SIG-M5 (cell line): ENCODE measurements around the gene MBNL3.
"Not testable (repeated sequence)": the region's sequence is repeated elsewhere in the genome, so short reads cannot be mapped to it uniquely, and the experiment has no call there.

Experiments
- DNase-seq: peaks from one replicate; lab custom pipeline; 2025; lab: John Stamatoyannopoulos, UW

Gene MBNL3

GRCh38 chrX:132474544-132475248 is 14.1 kb downstream of the MBNL3 start:
- no peak for DNase-seq

DNA sequence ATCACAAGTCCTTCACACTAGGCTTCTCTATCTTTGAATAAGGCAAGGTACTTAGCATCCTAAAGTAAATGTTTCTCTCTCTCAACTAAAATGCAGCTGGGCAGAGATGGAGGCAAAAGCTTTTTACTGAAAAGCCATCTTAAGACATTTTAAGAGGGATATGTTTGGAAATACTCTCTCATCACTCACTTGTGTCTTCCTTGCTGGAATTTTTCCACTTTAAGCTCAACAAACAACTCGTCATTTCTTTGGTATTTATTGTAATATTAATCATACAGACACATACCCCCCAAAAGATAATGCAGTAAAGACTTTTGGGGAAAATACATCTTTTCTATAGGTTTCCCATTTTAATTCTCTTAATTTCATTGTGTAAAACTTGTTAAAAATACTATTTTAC is 16.4 kb downstream of the MBNL3 start:
- no peak for DNase-seq

DNA sequence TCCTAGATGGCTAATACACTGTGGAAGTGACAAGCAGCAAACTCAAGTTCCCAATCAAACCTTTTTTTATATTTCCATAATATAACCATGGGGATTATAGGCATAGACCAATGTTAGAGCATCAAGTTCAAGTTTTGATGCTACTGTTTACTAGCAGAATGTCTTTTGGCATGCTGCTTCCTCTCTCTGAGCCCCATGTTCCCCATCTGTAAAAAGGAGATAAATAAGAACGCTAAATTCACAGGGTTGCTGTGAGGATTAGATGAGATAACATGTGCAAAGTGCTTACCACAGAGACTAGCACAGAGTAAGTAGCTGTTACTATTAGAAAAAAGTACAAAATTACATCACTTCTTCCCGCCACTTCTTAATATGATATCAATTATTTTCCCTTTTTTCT is 18.0 kb downstream of the MBNL3 start:
- no peak for DNase-seq

DNA sequence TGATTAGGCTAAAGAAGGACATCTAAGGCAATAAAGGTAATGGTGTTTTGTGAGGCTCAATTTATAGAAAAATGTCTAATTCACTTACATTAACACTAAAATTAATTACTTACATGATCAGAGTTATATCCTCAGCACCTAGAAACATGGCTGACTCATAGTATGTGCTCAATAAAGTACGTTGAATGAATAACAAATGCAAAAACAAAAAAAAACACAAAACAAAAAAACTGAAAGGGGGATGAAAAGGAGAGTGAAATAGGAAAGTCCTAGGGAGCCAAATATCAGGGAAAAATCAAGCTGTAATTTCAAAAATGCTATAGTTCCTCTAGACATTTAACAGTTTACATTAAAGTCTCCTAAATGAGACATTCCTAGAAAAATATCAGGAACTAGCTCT is 18.7 kb downstream of the MBNL3 start:
- DNase-seq = no peak

DNA sequence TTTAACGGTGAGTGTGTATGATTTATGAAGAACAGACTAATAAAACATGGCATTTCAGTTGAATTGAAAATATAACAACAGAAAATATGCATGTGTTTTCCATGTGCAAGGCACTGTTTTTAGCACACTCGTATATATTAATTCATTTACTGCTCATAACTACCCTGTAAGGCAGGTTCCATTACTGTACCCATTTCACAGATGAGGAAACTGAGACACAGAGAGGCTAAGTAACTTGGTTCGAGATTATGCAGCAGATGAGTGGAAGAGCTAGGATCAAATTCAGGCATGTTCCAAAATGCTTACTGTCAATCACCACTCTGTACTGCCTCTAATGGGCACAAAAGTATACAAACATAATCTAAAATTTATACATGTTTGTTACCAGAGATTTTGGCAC is 20.4 kb downstream of the MBNL3 start:
- no peak for DNase-seq

- DNase-seq = no peak
Measured at GRCh38 chrX:132467989-132468388, 20.8 kb downstream of the MBNL3 start.

DNA sequence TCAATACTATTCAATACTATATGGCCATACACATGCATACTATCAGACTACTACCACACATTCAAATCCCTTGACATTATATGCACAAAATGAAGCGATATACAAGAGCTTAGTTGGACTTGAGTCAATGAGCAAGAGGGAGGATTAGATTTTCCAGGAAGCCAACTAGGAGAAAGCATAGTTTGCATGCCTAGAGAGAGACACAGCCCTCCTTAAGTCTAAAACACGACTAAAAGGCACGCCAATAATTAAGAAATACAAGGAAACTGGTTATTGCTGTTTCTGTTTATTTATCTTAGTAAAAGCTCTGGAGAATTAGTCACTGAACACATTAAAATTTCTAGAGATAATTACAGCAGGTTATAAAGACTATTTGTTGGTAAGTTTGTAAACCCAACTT is 21.8 kb downstream of the MBNL3 start:
- DNase-seq = no peak

DNA sequence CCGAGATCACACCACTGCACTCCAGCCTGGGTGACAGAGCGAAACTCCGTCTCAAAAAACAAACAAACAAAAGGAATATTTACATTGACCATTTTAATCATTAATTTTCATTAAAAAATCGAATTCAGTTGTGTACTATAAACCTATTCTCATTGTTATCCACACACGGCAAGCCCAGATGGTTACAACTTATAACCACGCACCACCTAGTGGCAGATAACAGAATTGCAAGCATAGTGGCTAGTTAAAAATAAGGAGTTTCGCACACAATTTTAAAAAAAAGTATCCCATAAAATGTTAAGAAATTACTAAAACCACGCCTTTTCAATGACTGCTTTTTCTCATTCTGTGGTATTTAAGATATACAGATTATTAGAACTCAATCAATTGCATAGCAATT is 25.4 kb downstream of the MBNL3 start:
- DNase-seq = no peak

DNA sequence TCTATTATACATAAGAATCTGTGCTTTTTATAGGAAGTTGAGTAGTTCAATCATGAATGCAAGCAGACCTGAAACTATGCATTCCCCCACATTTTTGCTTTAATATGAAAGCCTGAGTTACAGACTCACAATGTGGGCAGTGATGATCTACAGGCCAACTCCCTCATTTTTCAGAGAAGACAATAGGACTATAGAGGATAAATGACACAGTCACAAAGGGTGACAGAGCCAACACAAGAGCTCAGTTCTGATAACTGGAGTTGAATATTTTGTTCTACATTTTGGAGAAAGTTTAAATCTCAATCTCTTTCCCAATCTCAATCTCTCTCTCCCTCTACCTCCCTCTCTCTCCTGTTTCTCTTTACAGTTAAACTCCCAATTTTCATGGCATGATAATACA is 27.0 kb downstream of the MBNL3 start:
- DNase-seq = no peak

DNA sequence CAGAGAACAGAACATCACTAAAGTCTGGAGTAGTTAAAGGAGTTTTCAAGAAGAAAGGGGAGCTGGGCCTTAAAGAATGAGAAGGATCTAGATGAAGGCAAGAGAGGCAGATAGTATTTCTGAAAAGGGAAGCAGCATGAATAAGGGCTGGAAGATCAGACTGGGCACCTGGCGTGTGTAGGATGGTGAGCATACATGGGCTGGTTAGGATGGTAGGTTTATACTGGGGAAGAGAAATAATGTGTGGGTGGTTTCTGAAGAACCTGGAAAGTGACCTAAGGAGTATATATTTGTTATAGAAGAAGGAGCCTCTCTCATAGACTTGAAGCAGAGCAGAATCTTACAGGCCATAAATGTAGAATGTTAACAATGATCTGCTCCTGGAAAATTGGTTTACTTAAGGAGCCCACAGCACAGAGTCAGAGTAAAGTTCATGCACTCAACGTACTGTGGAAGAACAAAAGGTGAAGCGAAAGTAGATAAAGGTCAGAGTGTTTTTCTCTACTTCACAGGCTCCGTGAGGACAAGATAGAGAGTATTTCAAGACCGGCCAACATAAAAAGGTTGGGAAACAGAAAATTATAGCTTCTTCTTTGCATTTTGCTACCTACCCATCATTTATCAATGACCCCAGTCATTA is 35.8 kb downstream of the MBNL3 start:
- DNase-seq = no peak

- not testable (repeated sequence) for DNase-seq
Measured at GRCh38 chrX:132445909-132446308, 42.9 kb downstream of the MBNL3 start.

DNA sequence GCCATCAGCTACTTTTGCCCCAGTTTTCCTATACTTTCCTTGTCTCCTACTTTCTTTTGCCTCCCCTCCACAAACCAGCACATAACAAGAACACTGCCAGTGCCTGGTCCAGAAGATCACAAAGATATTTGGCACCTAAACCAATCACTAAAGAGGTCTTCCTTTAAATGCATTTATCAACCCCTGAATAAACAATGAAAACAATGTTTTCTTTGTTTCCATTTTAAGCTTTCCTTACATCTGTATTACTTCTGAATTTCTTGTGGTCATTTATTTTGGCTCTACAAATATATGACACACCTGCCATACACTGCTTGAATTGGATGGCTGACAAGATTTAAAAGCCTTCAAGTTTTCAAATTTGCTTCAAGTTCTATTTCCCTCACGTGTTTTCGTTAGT is 43.9 kb downstream of the MBNL3 start:
- DNase-seq = no peak

GRCh38 chrX:132443196-132444135 is 45.4 kb downstream of the MBNL3 start:
- no peak for DNase-seq

- no peak for DNase-seq
Measured at GRCh38 chrX:132442691-132443090, 46.1 kb downstream of the MBNL3 start.

GRCh38 chrX:132435222-132435621 is 53.6 kb downstream of the MBNL3 start:
- DNase-seq = no peak

DNA sequence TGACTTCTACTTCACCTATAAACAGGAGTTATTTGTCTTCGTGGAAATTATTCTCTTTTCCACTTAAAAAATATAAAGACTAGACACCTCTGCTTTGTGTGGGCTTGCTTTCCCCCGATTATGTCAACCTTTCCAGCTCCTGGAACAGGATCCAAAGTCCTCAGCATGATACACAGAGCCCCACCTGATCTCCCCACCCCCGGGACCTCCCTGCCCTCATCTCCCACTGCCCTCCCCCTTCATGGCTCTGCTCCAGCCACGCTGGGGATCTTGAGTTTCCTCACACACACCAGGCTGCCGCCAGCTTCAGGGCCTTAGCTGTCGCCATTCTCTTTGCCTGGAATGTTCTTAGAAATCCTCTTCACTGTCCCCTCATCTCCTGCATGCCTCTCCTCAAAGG is 55.3 kb downstream of the MBNL3 start:
- DNase-seq = no peak

GRCh38 chrX:132433001-132433400 is 55.8 kb downstream of the MBNL3 start:
- DNase-seq = no peak

GRCh38 chrX:132428896-132429295 is 59.9 kb downstream of the MBNL3 start:
- no peak for DNase-seq

GRCh38 chrX:132426695-132427281 is 62.0 kb downstream of the MBNL3 start:
- DNase-seq = no peak

DNA sequence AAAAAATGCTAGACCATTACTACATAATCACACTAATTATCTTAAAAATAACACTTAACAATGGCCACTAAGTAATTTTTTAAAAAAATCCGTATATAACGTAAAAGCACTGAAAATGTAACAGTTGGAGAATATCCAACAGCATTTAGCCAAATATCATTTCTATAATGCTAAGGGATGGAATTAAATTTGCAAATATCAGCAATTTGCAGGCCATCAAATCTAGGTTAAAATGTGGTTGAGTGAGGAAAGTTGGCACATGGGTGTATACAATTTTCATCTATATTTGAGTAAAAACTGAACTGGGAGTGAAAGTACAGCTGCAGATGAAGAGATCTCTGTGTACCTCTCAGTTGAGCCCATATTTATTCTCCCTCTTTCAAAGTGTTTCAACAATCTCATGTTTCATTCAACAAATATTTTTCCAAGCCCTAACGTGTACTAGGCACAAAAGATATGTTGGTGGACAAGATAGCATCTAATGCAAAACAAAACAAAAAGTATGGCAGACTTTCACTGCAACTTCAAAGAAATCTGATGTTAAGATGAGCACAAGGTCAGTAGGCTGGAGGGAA is 63.0 kb downstream of the MBNL3 start:
- no peak for DNase-seq

GRCh38 chrX:132423323-132423722 is 65.5 kb downstream of the MBNL3 start:
- no peak for DNase-seq

DNA sequence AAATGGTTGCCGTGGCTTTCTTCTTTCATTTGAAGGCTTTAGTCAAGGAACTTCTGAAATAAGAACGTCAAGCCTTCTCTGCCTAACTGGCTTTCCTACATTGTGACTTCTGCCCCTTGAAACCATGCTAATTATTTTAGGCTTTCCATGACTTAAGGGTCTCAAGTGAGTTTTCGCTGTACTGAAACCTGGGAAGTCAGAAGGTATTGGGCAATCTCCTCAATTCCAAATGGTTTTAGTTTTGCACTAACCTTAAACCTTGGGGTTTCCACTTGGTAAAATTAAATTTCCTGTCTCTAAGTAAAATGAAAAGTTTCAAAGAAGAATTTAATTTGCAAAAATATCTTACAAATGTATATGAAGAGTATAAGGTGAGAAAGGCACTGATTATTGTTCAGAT is 73.8 kb downstream of the MBNL3 start:
- no peak for DNase-seq
